Measurements from ENCODE around the gene PLEKHM3. TPM values are rescaled to one million over a fixed set of nuclear protein-coding genes. Genes with fewer than 3 reads are reported as not detected.

Gene PLEKHM3
- total and polyA plus RNA-seq, 2 donors (not counting 3 experiments of a cell fraction or from before 2014, with no cell fraction given) = 3.1 to 9.1 TPM

GRCh38 chr2:207935121-207935990, 90.0 kb downstream of the PLEKHM3 start:
- no peak overlapping the region for H3K4me2 ChIP-seq (ENCODE audit: insufficient read depth, low read length)
- intact Hi-C loops (cut with micrococcal nuclease) (no loop called here), dilution Hi-C loops (cut with MboI; ENCODE audit: extremely low pct_ligation_motif_present, low sequenced_read_pairs) (no loop called here)
- no peaks in the 10 kb centered on the region for H3K4me1 ChIP-seq (ENCODE audit: control insufficient read depth, extremely low read depth, insufficient read depth, low read length)
- no peak overlapping the region for H3K9ac ChIP-seq (replicated peaks; ENCODE audit: extremely low read depth, insufficient read depth, low read length)
- no peaks in the 10 kb centered on the region for H4K20me1 ChIP-seq (replicated peaks; ENCODE audit: control insufficient read depth, extremely low read depth, insufficient read depth, low read length)
- no peaks in the 10 kb centered on the region for H3K9me1 ChIP-seq (replicated peaks; ENCODE audit: control insufficient read depth, extremely low read depth, insufficient read depth, low read length)
- BruUV-seq (replicated peaks) = no TSS peak
- TF ChIP-seq MAX (IDR thresholded peaks at IDR 0.05; ENCODE audit: insufficient read depth, insufficient read length) (no peak), POLR2A (IDR thresholded peaks at IDR 0.05; ENCODE audit: low read depth, low read length) (no peak), EZH2 (IDR thresholded peaks at IDR 0.05; ENCODE audit: borderline replicate concordance, low read depth, low read length, severe bottlenecking) (no peak), FOS (IDR thresholded peaks at IDR 0.05; ENCODE audit: borderline replicate concordance, insufficient read depth, low read length) (no peak), CTCF (IDR thresholded peaks at IDR 0.05; ENCODE audit: extremely low read depth in 1 of 2, insufficient read depth in 1 of 2, low read depth in 1 of 2, low read length in 2 of 2) (no peak), POLR2AphosphoS5 (IDR thresholded peaks at IDR 0.05; ENCODE audit: insufficient read depth, low read depth, low read length) (no peak), MYC (IDR thresholded peaks at IDR 0.05; ENCODE audit: low read depth, low read length) (no peak), GATA2 (IDR thresholded peaks at IDR 0.05; ENCODE audit: insufficient read depth, insufficient read length, low read depth, low read length) (no peak), JUN (IDR thresholded peaks at IDR 0.05; ENCODE audit: borderline replicate concordance, insufficient read depth, insufficient read length, low read depth) (no peak)
- H3K79me2 ChIP-seq (ENCODE audit: control insufficient read depth, insufficient read depth, low read length) = no peaks in the 10 kb centered on the region
- H3K9me3 ChIP-seq (replicated peaks; ENCODE audit: control insufficient read depth, insufficient read depth, low read length) = no peaks in the 10 kb centered on the region
- CTCF ChIA-PET = interaction anchor here (0.6 to 1.2 kb wide), 4 partner anchors 17 to 186 kb away, joined by 3 to 5 read pairs (median 3); no protein-coding TSS in a partner anchor
- no peak overlapping the region for H3K4me3 ChIP-seq (replicated peaks in 1 of 3; ENCODE audit: insufficient read depth in 1 of 3, low read depth in 1 of 3, low read length in 3 of 3)
- no peak for DNase-seq (ENCODE audit: low read depth, low spot score)
- H2AFZ ChIP-seq (ENCODE audit: low read depth, low read length) = no peak overlapping the region
- H3K27me3 ChIP-seq (ENCODE audit: control insufficient read depth in 2 of 2, insufficient read depth in 2 of 2, low read length in 2 of 2) = no peaks in the 10 kb centered on the region
- no peak for FAIRE-seq
- H3K36me3 ChIP-seq (ENCODE audit: control insufficient read depth in 2 of 2, extremely low read depth in 1 of 2, insufficient read depth in 2 of 2, low read length in 2 of 2) = no peaks in the 10 kb centered on the region
- POLR2A ChIA-PET = no interaction called here
- no peak overlapping the region for H3K27ac ChIP-seq (ENCODE audit: insufficient read depth, low read depth, low read length)
